GM19238 (cell line): ENCODE measurements around the gene MPEG1.

ENCODE experiments used
- DNase-seq: peaks from one replicate; pipeline ENCODE4 v3.0.0; 2011; ENCODE audit warnings: low spot score; ENCODE audit not compliant: insufficient read length

The MPEG1 gene

GRCh38 chr11:59212744-59213631 lies at the start of gene MPEG1:
MPEG1 (minus strand) TSS chr11:59212927; CDS start chr11:59212865, 62 bp downstream.
- no peak for DNase-seq

DNA sequence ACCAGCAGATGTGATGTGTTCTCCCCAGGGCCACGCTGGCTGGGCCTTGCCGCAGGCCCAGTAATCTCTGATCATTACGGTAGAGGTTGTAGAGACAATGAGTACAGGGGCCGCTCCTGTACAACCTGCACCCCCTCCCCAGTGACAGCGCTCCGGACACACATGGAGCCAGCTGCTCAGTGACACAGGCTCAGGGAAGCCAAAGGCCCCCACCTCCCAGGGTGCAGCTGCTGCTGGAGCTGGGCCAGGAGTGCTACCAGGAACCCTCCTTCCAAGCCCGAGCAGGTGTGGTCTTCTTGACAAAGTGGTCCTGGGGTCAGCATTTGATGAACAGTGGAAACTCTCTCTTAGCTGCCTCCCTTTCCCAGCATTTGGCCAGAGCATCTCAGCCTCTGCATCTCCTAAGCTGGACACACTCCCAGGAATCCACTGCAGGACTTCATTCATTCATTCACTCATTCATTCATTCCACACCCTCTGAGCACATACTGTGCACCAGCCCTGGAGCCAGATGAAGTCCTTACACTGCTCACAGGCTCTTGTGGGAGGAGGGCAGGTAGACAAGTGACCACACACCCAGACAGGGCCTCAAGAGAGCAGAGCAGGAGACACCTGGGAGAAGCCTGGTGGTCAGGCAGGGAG lies 49.6 kb upstream of the MPEG1 start:
- DNase-seq: no peak

DNA sequence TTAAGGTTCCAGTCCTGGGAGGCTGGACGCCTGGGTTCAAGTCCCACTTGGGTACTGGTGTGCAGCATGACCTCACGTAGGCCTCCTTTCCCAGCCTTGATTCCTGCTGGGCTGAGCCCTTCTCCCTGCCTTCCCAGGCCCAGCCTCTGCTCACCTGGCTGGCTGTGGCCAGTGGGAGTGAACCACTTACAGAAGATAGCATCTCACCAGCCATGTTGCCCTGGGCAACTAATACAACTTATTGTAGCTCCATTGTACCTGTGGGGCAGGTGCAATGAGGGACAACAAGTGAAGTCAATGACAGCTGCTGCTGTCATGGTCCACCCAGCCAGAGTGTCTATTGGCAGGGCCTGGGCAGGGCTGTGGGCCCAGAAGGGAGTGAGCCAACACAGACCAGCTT lies 48.4 kb upstream of the MPEG1 start:
- DNase-seq: no peak

GRCh38 chr11:59259867-59260475 lies 47.2 kb upstream of the MPEG1 start:
- DNase-seq: no peak

DNA sequence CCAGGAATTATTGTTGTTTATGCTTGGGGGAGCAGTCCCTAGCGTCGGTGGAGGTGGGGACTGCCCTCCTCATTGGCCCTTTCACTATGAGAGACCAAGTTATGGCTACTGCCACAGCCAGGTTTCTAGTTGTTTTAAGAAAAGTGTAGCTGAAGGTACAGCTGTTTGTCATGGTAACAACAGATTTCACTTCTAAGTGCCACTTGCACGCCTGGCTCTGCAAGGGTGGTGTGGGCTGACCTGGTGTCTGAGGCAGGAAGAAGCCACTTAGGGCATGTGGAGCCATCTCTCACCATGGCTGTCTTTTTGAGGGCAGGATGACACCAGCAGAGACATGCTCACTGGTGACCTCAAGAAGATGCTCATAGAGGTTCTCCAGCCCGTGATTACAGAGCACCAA lies 46.3 kb upstream of the MPEG1 start:
- DNase-seq: no peak

- DNase-seq: no peak
Measured at GRCh38 chr11:59255281-59255680, 42.6 kb upstream of the MPEG1 start.

- no peak for DNase-seq
Measured at GRCh38 chr11:59254286-59254685, 41.6 kb upstream of the MPEG1 start.

GRCh38 chr11:59253001-59253400 lies 40.3 kb upstream of the MPEG1 start:
- no peak for DNase-seq

- DNase-seq: no peak
Measured at GRCh38 chr11:59249535-59249934, 36.8 kb upstream of the MPEG1 start.

DNA sequence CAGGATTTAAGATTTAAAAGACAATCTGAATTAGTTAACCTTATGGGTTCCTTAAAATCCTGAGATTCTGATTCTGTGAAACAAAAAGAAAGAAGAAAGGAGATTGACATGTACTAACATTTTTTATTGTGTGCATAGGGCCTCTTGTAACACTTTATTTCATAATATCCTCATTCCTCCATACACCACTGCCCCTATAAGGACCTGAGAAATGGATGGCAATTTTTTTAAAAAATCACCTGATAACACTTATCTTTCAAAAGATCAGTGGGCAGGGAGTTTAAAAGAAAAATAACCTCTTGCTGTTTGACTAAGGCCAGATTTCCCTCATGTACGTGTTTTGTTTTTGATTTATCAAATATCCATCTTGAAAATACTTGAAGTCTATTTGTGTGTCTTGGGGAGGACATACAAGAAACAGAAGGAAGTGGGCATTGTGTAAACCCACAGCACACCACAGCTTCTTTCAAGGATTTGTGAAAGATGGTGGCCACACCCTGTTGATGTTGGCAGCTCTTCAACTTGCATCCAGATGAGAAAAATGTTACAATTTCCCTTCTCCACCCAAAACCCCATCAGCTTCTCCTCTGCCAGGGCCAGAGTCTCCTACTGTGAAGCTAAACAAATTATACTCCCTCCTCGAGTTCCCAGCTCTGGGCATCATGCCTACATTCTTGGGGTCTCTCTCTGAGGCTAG lies 35.0 kb upstream of the MPEG1 start:
- DNase-seq: no peak

DNA sequence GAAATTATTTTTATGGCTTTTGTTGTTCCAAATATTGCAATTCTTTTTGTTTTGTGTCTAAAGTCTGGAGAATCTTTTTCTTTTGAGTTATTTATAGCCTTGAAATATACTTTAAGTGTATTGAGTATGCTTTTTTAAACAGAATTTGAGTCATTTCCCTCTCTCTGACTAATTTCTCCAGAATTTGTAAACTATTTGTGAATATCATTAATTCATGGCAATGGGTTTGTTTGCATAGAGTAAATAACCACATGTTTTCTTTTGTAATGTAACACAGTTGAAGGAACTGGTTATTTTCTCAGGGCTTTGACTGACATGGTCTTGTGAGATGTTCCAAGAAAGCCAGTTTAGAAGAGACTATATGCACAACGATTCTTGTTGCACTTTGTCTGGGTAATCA lies 30.9 kb upstream of the MPEG1 start:
- no peak for DNase-seq

DNA sequence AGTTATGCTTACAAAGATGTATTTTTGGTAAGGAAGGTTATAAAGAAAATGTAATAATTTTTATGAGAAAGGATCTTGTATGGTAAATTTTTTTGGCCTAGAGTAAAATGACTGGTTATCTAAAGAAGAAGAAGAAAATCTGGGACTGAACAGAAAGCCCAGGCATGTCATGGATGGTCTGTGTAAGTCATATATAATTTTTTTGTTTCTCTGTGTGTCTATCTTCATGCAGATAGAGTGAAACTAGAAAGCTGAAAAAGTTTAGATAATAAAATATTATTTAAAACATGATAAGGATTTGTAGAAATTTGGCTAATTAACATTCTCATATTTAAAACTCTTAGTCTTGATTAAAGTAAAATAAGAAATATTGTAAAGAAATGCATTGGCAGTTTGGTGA lies 27.6 kb upstream of the MPEG1 start:
- DNase-seq: no peak

DNA sequence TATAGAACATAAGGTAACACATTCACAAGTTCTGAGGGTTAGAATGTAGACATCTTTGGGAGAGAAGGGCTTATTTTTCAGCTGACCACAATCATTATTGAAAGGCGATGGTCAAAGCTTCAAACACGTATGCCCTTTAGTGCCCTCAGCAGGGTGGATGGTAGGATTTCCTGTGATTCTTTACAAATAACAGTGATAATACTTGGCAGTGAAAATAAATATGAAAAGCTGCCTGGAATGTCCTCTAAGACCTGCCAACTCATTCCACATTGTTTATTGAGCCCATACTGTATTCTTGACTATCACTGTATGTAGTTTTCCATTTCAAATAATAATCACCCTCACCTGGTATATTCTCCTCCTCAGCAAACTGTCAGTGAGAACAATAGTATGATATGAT lies 13.7 kb upstream of the MPEG1 start:
- no peak for DNase-seq

GRCh38 chr11:59225017-59225416 lies 12.3 kb upstream of the MPEG1 start:
- DNase-seq: no peak

DNA sequence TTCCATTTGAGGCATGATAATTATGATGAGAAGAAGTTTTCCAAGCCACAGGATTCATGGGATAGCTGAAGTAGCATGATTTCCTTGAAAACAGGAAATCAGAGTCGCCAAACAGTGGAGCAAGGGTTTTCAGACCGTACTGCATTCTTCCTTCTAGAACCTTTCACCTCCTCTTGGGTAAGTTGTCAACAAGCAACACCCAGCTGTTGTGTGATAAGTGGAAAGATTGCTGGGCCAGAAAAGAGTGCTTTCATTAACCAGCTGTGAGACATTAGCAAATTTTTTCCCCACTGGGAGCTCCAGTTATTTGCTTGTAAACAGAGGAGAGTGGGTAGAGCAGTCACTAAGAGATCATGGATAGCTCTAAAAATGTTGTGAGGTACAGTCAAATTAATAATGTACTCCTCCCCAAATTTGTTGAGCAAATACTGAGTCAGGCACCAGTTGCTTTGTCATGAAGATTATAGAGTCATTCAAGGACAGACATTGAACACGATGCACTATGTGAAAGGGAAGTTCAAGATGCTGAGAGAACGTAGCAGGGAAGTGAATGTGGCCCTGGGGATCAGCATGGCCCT lies 11.7 kb upstream of the MPEG1 start:
- DNase-seq: no peak

- no peak for DNase-seq
Measured at GRCh38 chr11:59223611-59224010, 10.9 kb upstream of the MPEG1 start.

DNA sequence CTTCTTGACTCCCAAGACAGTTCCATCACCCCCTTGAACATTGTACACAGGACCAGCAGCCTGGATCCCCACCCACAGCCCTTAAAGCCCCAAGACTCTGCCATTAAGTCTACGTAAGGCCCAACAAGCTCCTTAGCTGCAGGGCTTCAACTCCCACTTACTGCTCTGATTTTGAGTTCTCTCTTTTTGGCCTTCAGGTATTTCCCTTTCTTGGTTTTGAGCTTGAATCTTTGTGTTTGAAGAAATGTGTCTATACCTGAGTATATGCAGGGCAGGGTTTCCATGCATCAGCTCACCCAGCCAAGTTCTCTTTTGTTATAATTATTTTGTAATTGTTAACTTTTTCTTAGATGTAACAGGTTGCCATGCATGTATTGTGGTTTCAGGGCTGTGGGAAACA lies 10.4 kb upstream of the MPEG1 start:
- DNase-seq: no peak

DNA sequence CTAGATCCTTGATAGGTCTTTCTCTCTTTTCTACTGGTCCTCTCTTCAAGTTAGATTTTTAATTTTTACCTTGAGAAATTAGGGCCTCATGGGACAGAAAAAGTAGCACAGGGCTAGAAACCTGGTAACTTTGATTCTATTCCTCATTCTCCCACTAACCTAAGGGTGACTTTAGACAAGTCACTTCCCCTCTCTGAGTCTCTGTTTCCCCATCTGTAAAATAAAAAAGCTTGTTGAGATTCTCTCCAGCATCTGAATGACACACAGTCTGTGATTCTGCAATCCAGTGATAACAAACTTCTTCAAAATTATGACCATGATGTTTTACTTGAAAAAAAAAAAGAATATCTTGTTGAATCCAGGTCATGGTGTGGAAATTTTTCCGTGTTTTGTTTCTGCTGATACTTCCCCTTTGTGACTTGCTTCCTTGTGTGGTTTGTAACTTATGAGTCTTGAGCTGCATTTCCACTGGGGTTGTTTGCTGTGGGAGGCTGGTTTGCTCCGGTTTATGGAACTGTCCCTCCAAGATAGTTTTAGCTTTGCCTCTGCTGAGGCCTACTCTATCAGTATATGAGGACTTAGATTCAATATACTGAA lies 9.8 kb upstream of the MPEG1 start:
- DNase-seq: no peak

GRCh38 chr11:59221441-59221840 lies 8.7 kb upstream of the MPEG1 start:
- DNase-seq: no peak

- no peak for DNase-seq
Measured at GRCh38 chr11:59219836-59220235, 7.1 kb upstream of the MPEG1 start.

- DNase-seq: no peak
Measured at GRCh38 chr11:59218893-59219292, 6.2 kb upstream of the MPEG1 start.
